Upper lobe of left lung (tissue), 6 donors: Measurements from ENCODE around the gene MINPP1. TPM values are rescaled to one million over a fixed set of nuclear protein-coding genes. Genes with fewer than 3 reads are reported as not detected.

Source experiments
- ATAC-seq, 2 donors: fragments of 200-7000 bp; cut with Tn5 transposase; one replicate each; pipeline ENCODE4 v1.9.1; 2022; ENCODE audit warnings: mild to moderate bottlenecking in 2 of 2, moderate library complexity in 2 of 2; ENCODE audit not compliant: low FRiP score in 2 of 2
- DNase-seq, 2 donors: peaks; one replicate each; pipeline ENCODE4 v3.0.0-alpha.2; 2019 to 2020
- H3K27ac ChIP-seq, 4 donors: fragments of 200-600 bp; sonication (generic); one replicate each; pipeline ENCODE4 v1.5.1; 2016 to 2019
- H3K27me3 ChIP-seq, 4 donors: fragments of 200-600 bp; sonication (generic); one replicate each; pipeline ENCODE4 v1.5.1; 2017 to 2019
- H3K36me3 ChIP-seq, 4 donors: fragments of 200-600 bp; sonication (generic); one replicate each; pipeline ENCODE4 v1.5.1; 2016 to 2019
- H3K4me1 ChIP-seq, 4 donors: fragments of 200-600 bp; sonication (generic); one replicate each; pipeline ENCODE4 v1.5.1; 2018 to 2019
- H3K4me3 ChIP-seq, 4 donors: fragments of 200-600 bp; sonication (generic); one replicate each; pipeline ENCODE4 v1.5.1; 2017 to 2019; ENCODE audit warnings: mild to moderate bottlenecking in 2 of 4, moderate library complexity in 1 of 4
- H3K9me3 ChIP-seq, 4 donors: fragments of 200-600 bp; sonication (generic); one replicate each; pipeline ENCODE4 v1.5.1; 2018 to 2019
- CTCF ChIP-seq, 6 experiments: fragments of 450-650 bp in 4 of 6; fragments of 200-600 bp in 2 of 6; sonication (generic) in 2 of 6; IDR thresholded peaks; one replicate each; pipeline ENCODE4 v1.5.1; 2016 to 2019; ENCODE audit warnings: antibody characterized with exemption in 6 of 6
- EP300 ChIP-seq, 4 donors: sonication (generic); formaldehyde crosslinking; IDR thresholded peaks; one replicate each; pipeline ENCODE4 v1.5.1; 2017; ENCODE audit warnings: antibody characterized with exemption in 4 of 4, control low read depth in 2 of 4
- POLR2A ChIP-seq, 4 donors: fragments of 450-650 bp; IDR thresholded peaks; one replicate each; pipeline ENCODE4 v1.5.1; 2016 to 2017; ENCODE audit warnings: antibody characterized with exemption in 4 of 4, mild to moderate bottlenecking in 2 of 4
- POLR2AphosphoS5 ChIP-seq, 2 donors: sonication (generic); formaldehyde crosslinking; IDR thresholded peaks; one replicate each; pipeline ENCODE4 v1.5.1; 2017; ENCODE audit warnings: antibody characterized with exemption in 2 of 2
- WGBS, 2 donors: methylation state at CpG; one replicate each; pipeline ENCODE4 v1.1.5; 2017 to 2018; 5-methylcytosine and 5-hydroxymethylcytosine counted together
- total RNA-seq, 6 donors: library from RNA; depleted of rRNA in 4 of 6; stranded (reverse); fragments of >200 nt in 4 of 6; gene quantifications; one replicate each; pipeline versions ENCODE4 v1.1.0 to v1.2.1, GENCODE V29; 2016 to 2021
- donor health status: DM: no; HTN: no; CAD: no; lungs with moderate emphysema.
- donor health status: DM: no; HTN: yes; CAD: no; lungs with severe emphysema.

The MINPP1 gene
- total RNA-seq, 6 donors from 2014 or later: 8.0 to 22.2 (median 15.4) TPM

GRCh38 chr10:87552248-87552929, 47.7 kb downstream of the MINPP1 start:
- H3K27ac ChIP-seq: no peak overlapping the region
- no peak for DNase-seq
- ATAC-seq: no peak
- H3K9me3 ChIP-seq: no peaks in the 10 kb centered on the region
- H3K4me3 ChIP-seq: no peak overlapping the region
- 79 to 81% methylated on average over 2 of the region's 2 CpGs for WGBS, 2 donors
- H3K36me3 ChIP-seq: peaks cover 0 to 10% (median 0%) of the 10 kb centered on the region in 4 donors
- H3K27me3 ChIP-seq: no peaks in the 10 kb centered on the region
- peaks cover 3 to 26% (median 9%) of the 10 kb centered on the region in 4 donors for H3K4me1 ChIP-seq
- no peak for TF ChIP-seq POLR2A (IDR thresholded peaks at IDR 0.05)
- TF ChIP-seq POLR2AphosphoS5 (IDR thresholded peaks at IDR 0.05): no peak
- no peak for TF ChIP-seq CTCF (IDR thresholded peaks at IDR 0.05)
- TF ChIP-seq EP300 (IDR thresholded peaks at IDR 0.05): no peak

GRCh38 chr10:87557409-87557808, 52.7 kb downstream of the MINPP1 start:
- 93% methylated on average over 3 of the region's 3 CpGs for WGBS, 2 donors
- no peak overlapping the region for H3K4me3 ChIP-seq
- ATAC-seq (no peak), DNase-seq (no peak)
- no peak overlapping the region for H3K27ac ChIP-seq
- peaks cover 0 to 8% (median 0%) of the 10 kb centered on the region in 4 donors for H3K36me3 ChIP-seq
- no peaks in the 10 kb centered on the region for H3K9me3 ChIP-seq
- H3K27me3 ChIP-seq: no peaks in the 10 kb centered on the region
- no peak for TF ChIP-seq CTCF (IDR thresholded peaks at IDR 0.05)
- TF ChIP-seq POLR2A (IDR thresholded peaks at IDR 0.05): no peak
- TF ChIP-seq EP300 (IDR thresholded peaks at IDR 0.05): no peak
- no peak for TF ChIP-seq POLR2AphosphoS5 (IDR thresholded peaks at IDR 0.05)
- peaks cover 0 to 5% (median under 1%) of the 10 kb centered on the region in 4 donors for H3K4me1 ChIP-seq

- Histone ChIP-seq H3K4me3 (no peak overlapping the region), H3K27me3 (no peaks in the 10 kb centered on the region), H3K4me1 (no peaks in the 10 kb centered on the region), H3K27ac (no peak overlapping the region), H3K36me3 (peaks cover 0 to 3% (median 0%) of the 10 kb centered on the region in 4 donors), H3K9me3 (no peaks in the 10 kb centered on the region)
- 95 to 100% methylated on average over 1 of the region's 1 CpG for WGBS, 2 donors
- DNase-seq: no peak
- TF ChIP-seq EP300 (IDR thresholded peaks at IDR 0.05): no peak
- TF ChIP-seq POLR2A (IDR thresholded peaks at IDR 0.05): no peak
- no peak for TF ChIP-seq CTCF (IDR thresholded peaks at IDR 0.05)
- no peak for TF ChIP-seq POLR2AphosphoS5 (IDR thresholded peaks at IDR 0.05)
- no peak for ATAC-seq
Measured at GRCh38 chr10:87558333-87558732, 53.6 kb downstream of the MINPP1 start.

- DNase-seq (no peak), ATAC-seq (no peak)
- Histone ChIP-seq H3K9me3 (no peaks in the 10 kb centered on the region), H3K27me3 (no peaks in the 10 kb centered on the region), H3K27ac (no peak overlapping the region), H3K4me1 (no peaks in the 10 kb centered on the region), H3K36me3 (no peaks in the 10 kb centered on the region), H3K4me3 (no peak overlapping the region)
- WGBS, 2 donors: 81 to 83% methylated on average over 3 of the region's 3 CpGs
- TF ChIP-seq CTCF (IDR thresholded peaks at IDR 0.05): no peak
- TF ChIP-seq POLR2AphosphoS5 (IDR thresholded peaks at IDR 0.05): no peak
- TF ChIP-seq EP300 (IDR thresholded peaks at IDR 0.05): no peak
- TF ChIP-seq POLR2A (IDR thresholded peaks at IDR 0.05): no peak
Measured at GRCh38 chr10:87559392-87559791, 54.7 kb downstream of the MINPP1 start.
